ENCODE data around the gene MLLT10. TPM values are rescaled to one million over a fixed set of nuclear protein-coding genes. Genes with fewer than 3 reads are reported as not detected.
A peak's percentile ranks its signal among the peaks of the same experiment; 100 is the strongest.

MLLT10 gene
- total RNA-seq, 1 experiment from 2014 or later: 45.2 TPM

GRCh38 chr10:21534604-21535493 is 817 bp downstream of the MLLT10 start (continued):
- TF ChIP-seq CTCF (IDR thresholded peaks at IDR 0.05 in 2 of 3, conservative IDR thresholded peaks at IDR 0.05 in 1 of 3; ENCODE audit: borderline replicate concordance in 1 of 3, insufficient read depth in 1 of 3, low read depth in 2 of 3, low read length in 2 of 3): no peak

- Histone ChIP-seq H3K4me2 (ENCODE audit: low read length) (peak overlapping the region; percentile 85), H3K27me3 (ENCODE audit: insufficient read depth, low read length) (no peaks in the 10 kb centered on the region), H3K4me3 (replicated peaks in 1 of 2; ENCODE audit: low read depth in 1 of 2, low read length in 2 of 2) (peak overlapping the region; percentile 60 to 70), H4K20me1 (ENCODE audit: insufficient read depth) (no peaks in the 10 kb centered on the region), H3K27ac (ENCODE audit: low read depth, low read length) (peak overlapping the region; percentile 76), H3K4me1 (ENCODE audit: control insufficient read depth in 1 of 2, insufficient read depth in 2 of 2, low read length in 2 of 2) (peaks cover 20 to 47% of the 10 kb centered on the region in 2 experiments; a peak in 3 of 4 replicates), H3K9ac (ENCODE audit: low read length) (peak overlapping the region; percentile 69), H3K36me3 (ENCODE audit: control insufficient read depth in 1 of 2, insufficient read depth in 2 of 2, low read length in 2 of 2) (peaks cover 16 to 17% of the 10 kb centered on the region in 2 experiments; a peak in 3 of 4 replicates), H3K9me2 (ENCODE audit: insufficient read depth) (no peaks in the 10 kb centered on the region), H2AFZ (ENCODE audit: low read depth, low read length, poor library complexity, severe bottlenecking) (no peak overlapping the region), H3K79me2 (ENCODE audit: insufficient read depth, low read length) (peaks cover 53% of the 10 kb centered on the region), H3K9me3 (ENCODE audit: control insufficient read depth in 1 of 2, insufficient read depth in 1 of 2, low read depth in 1 of 2, low read length in 2 of 2) (no peaks in the 10 kb centered on the region)
- RAD21 ChIA-PET (ENCODE audit: low non-redundant PET in 1 of 2, low total read pairs in 2 of 2, uncharacterized antibody in 2 of 2, unreplicated experiment in 2 of 2): no interaction called here
- intact Hi-C loops (cut with micrococcal nuclease): no loop called here
- no peak for TF ChIP-seq TCF7L2 (IDR thresholded peaks at IDR 0.05; ENCODE audit: borderline replicate concordance, extremely low read depth, insufficient read depth, insufficient read length)
- no peak for TF ChIP-seq SP1 (IDR thresholded peaks at IDR 0.05; ENCODE audit: low read depth)
- TF ChIP-seq CBX3 (IDR thresholded peaks at IDR 0.05; ENCODE audit: low read depth): no peak
- TF ChIP-seq EZH2phosphoT487 (IDR thresholded peaks at IDR 0.05; ENCODE audit: borderline replicate concordance): no peak
- no peak for TF ChIP-seq ZNF274 (IDR thresholded peaks at IDR 0.05; ENCODE audit: low read depth, low read length)
- TF ChIP-seq REST (IDR thresholded peaks at IDR 0.05; ENCODE audit: low read depth): no peak
- no peak for TF ChIP-seq EZH2 (IDR thresholded peaks at IDR 0.05)
- TF ChIP-seq ELF1 (IDR thresholded peaks at IDR 0.05; ENCODE audit: borderline replicate concordance, low read depth): no peak
- TF ChIP-seq POLR2A (IDR thresholded peaks at IDR 0.05; ENCODE audit: borderline replicate concordance, extremely low read depth, insufficient read depth, insufficient read length): no peak
- TF ChIP-seq YY1 (IDR thresholded peaks at IDR 0.05; ENCODE audit: extremely low read depth, insufficient replicate concordance, low read depth, low read length): no peak
- TF ChIP-seq ATF3 (IDR thresholded peaks at IDR 0.05): no peak
- no peak for TF ChIP-seq FOSL1 (IDR thresholded peaks at IDR 0.05; ENCODE audit: low read depth)
- TF ChIP-seq ZFX (IDR thresholded peaks at IDR 0.05): no peak
- CTCF ChIA-PET: no interaction called here
- POLR2A ChIA-PET: no interaction called here
- ATAC-seq (no peak), DNase-seq (ENCODE audit: low read depth, low spot score) (no peak)
- TSS peak; percentile 47 for BruUV-seq (replicated peaks)
Measured at GRCh38 chr10:21535494-21535965, 1.5 kb downstream of the MLLT10 start.
